Lower leg skin (tissue), 4 donors: ENCODE measurements around the gene SFXN4. TPM values are rescaled to one million over a fixed set of nuclear protein-coding genes. Genes with fewer than 3 reads are reported as not detected.

Experiments
- DNase-seq, 2 donors: peaks; one replicate each; pipeline ENCODE4 v3.0.0-alpha.2; 2019; ENCODE audit warnings: low spot score in 2 of 2
- H3K4me3 ChIP-seq: fragments of 200-600 bp; sonication (generic); 2 replicates; pipeline ENCODE4 v1.5.1; 2017; ENCODE audit warnings: mild to moderate bottlenecking, low read depth; ENCODE audit not compliant: poor library complexity, severe bottlenecking
- POLR2A ChIP-seq, 2 donors: fragments of 450-650 bp; IDR thresholded peaks; one replicate each; pipeline ENCODE4 v1.6.1; 2016 to 2017; ENCODE audit warnings: antibody characterized with exemption in 2 of 2, mild to moderate bottlenecking in 1 of 2, moderate library complexity in 1 of 2
- WGBS, 2 donors: methylation state at CpG; one replicate each; pipeline ENCODE4 v1.1.5; 2018; 5-methylcytosine and 5-hydroxymethylcytosine counted together
- intact Hi-C: fragments of 100-400 bp; cut with DNase I; formaldehyde crosslinking; loops from one replicate; pipeline ENCODE4 v1.15.0; 2023; ENCODE audit warnings: low total_unique reads
- total RNA-seq, 4 donors: library from RNA; depleted of rRNA; stranded (reverse); fragments of >200 nt; gene quantifications; one replicate each; pipeline ENCODE4 v1.1.0, GENCODE V29; 2016
- TF ChIP-seq, protein P1 (sequence below), 3 donors: fragments of 450-650 bp; IDR thresholded peaks; one replicate each; pipeline ENCODE4 v1.5.1; 2016; ENCODE audit warnings: antibody characterized with exemption in 3 of 3, mild to moderate bottlenecking in 3 of 3, moderate library complexity in 2 of 3

The SFXN4 gene
- total RNA-seq, 4 donors from 2014 or later = 9.1 to 22.7 (median 16.0) TPM

DNA sequence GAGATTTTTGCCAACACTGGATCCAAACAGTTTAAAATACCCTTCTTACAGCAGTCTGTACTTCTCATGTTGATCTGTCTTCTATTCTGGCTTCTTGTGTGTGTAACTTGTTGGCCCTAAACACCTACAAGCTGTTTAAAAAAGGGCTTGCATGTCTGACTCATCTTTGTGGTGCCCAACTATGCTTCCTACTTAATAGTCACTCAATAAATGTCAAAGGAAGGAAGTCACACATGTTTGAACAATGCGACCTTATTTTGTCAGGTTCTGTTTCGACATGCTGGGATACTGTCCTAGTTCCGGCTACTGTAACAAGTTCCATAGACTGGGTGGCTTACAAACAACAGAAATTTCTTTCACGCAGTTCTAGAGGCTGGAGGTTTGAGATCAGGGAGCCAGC, 32.4 kb upstream of the SFXN4 start:
- H3K4me3 ChIP-seq = no peak overlapping the region
- no peak for DNase-seq
- 41 to 50% methylated on average over 4 of the region's 4 CpGs for WGBS, 2 donors
- intact Hi-C loops = no loop called here
- TF ChIP-seq, protein P1, sequence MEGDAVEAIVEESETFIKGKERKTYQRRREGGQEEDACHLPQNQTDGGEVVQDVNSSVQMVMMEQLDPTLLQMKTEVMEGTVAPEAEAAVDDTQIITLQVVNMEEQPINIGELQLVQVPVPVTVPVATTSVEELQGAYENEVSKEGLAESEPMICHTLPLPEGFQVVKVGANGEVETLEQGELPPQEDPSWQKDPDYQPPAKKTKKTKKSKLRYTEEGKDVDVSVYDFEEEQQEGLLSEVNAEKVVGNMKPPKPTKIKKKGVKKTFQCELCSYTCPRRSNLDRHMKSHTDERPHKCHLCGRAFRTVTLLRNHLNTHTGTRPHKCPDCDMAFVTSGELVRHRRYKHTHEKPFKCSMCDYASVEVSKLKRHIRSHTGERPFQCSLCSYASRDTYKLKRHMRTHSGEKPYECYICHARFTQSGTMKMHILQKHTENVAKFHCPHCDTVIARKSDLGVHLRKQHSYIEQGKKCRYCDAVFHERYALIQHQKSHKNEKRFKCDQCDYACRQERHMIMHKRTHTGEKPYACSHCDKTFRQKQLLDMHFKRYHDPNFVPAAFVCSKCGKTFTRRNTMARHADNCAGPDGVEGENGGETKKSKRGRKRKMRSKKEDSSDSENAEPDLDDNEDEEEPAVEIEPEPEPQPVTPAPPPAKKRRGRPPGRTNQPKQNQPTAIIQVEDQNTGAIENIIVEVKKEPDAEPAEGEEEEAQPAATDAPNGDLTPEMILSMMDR (IDR thresholded peaks at IDR 0.05) = no peak
- TF ChIP-seq POLR2A (IDR thresholded peaks at IDR 0.05) = no peak

DNA sequence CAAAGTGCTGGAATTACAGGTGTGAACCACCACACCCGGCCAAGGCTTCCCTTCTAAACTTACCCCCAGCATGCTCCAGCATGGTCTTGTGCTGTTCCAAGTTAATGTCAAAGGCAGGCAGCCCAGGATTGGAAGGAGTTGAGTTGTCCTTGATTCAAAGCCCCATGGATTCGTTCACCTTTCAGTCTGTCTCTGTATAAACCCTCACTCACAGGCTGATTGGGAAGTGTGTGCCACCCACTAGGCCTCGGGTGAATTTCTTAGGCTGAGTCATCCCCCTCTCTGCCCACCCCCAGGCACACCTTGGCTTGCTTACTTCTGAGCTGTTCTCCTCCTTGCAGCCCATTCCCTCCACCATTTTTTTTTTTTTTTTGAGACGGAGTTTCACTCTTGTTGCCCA, 26.4 kb upstream of the SFXN4 start:
- 51 to 57% methylated on average over 4 of the region's 4 CpGs for WGBS, 2 donors
- TF ChIP-seq, protein P1 (IDR thresholded peaks at IDR 0.05) = no peak
- TF ChIP-seq POLR2A (IDR thresholded peaks at IDR 0.05) = no peak
- H3K4me3 ChIP-seq = no peak overlapping the region
- intact Hi-C loops = no loop called here
- peak in 1 of 2 donors; percentile 67 for DNase-seq

DNA sequence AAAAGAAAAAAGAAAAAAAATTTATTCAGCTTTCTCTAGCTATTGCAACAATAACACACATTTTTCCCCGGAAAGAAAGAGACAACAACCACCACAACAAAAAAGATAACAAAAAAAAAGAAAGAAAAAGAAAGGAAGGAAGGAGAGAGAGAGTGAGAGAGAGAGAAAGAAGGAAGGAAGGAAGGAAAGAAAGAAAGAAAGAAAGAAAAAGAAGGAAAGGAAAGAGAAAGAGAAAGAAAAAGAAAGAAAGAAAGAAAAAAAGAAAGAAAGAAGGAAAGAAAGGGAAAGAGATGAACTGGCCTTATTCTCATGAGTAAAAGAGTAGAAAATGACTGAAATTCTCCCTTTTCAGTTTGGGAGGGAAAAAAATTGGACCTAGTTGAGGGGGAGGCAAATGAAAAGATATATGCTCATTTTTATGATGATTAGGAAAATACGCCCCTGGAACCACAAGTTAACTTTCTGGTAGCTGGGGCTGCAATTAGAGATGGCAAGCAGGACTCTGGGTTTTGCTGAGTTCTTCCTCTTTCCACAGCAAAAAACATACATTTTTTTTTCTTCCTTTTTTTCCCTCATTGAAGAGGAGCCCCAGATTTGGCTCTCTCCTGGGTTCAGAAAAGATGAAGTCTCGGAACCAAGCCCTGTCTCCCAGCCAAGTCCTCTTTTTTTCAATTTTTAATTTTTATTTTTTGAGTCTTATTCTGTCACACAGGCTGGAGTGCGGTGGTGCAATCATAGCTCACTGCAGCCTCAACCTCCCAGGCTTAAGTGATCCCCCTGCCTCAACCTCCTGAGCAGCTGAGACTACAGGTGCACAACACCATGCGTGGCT, 25.7 kb upstream of the SFXN4 start:
- DNase-seq = no peak
- TF ChIP-seq, protein P1 (IDR thresholded peaks at IDR 0.05) = no peak
- no peak for TF ChIP-seq POLR2A (IDR thresholded peaks at IDR 0.05)
- no peak overlapping the region for H3K4me3 ChIP-seq
- 55 to 66% methylated on average over 5 of the region's 5 CpGs for WGBS, 2 donors
- intact Hi-C loops = no loop called here

DNA sequence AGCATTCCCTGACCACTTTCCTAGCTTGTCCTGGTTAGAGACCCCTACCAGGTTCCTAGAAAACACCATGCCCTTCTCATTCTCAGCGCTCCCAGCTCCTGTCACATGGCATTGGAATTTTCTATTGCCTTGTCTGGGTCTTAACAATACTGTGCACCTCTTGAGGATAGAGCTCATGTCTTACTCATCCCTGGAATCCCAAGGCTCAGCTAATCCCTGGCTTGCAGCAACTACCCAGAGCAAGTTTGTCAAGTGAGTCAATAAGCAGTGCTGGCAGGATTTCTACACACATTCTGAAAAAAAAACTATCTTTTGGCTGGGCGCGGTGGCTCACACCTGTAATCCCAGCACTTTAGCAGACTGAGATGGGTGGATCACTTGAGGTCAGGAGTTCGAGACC, 24.8 kb upstream of the SFXN4 start:
- no peak for DNase-seq
- WGBS, 2 donors = 58 to 65% methylated on average over 4 of the region's 4 CpGs
- TF ChIP-seq, protein P1 (IDR thresholded peaks at IDR 0.05) = no peak
- TF ChIP-seq POLR2A (IDR thresholded peaks at IDR 0.05) = no peak
- intact Hi-C loops = no loop called here
- no peak overlapping the region for H3K4me3 ChIP-seq

DNA sequence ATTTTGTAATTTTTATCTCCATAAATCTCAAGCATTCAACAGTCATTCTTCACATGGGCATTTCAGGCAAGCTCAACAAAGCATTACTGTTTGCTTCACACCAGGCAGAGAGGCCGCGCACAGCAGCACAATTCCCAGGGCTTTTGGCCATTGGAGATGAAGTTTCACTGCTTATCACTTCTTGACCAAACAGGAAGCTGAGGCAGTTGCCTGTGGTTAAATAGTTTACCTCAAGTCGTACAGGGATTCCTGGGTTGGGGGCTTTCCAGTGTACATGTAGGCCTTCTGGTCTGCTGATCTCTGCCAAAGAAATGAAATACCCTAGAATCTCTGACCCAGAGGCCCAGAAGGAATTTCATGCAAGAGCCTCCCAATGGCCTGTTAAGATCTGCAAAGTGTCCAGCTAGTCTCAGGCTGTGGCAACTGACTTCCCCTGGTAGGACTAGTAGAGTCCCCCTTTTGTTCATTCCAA, 24.3 kb upstream of the SFXN4 start:
- 60 to 74% methylated on average over 3 of the region's 3 CpGs for WGBS, 2 donors
- TF ChIP-seq, protein P1 (IDR thresholded peaks at IDR 0.05) = no peak
- TF ChIP-seq POLR2A (IDR thresholded peaks at IDR 0.05) = no peak
- intact Hi-C loops = no loop called here
- H3K4me3 ChIP-seq = no peak overlapping the region
- no peak for DNase-seq
